ENCODE measurements around the gene FASTK.

Gene FASTK

DNA sequence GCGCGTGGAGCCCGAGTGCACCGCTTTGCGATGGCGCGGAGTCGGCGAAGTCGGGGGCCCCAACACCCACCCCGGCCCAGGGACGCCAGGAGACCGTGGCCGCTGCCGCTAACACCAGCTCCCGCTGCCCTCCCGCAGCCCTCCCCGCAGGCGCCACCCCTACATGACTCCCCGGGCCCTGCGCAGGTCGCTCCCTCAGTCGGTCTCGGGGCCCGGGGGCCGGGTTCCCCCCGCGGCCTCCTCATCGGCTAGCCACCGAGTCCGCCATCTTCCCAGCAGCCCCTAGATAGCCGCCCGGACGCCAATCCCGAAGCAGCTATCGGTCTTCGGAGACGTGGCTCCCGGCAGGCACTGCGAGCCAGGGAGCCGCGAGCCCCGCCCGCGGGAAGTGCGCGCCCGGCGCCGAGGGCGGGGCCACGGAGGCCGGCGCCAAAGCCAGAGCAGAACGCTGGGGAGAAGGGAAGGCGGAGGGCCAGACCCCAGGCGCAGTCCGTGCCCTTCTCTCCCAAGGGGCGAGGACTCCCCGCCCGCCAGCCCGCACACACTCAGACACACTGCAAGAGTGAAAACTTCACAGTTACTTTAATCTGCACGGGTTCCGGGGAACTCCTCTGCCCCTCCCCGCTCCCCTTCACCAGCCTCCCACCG lies at the start of gene FASTK:
Gene FASTK (minus strand): TSS at position 288 of the 648 bp plus-strand sequence. CDS start 43 bp downstream, at position 245.
- Histone ChIP-seq H4K20me1 (ENCODE audit: insufficient read depth, low read length) (no peaks in the 10 kb centered on the region), H3K27me3 (ENCODE audit: insufficient read depth, low read length) (0 out of 2 replicates have a peak, but pooled peaks cover 2% of the 10 kb centered on the region), H2AFZ (ENCODE audit: low read length) (no peak within 1 kb of the TSS), H3K27ac (ENCODE audit: low read depth, low read length, poor library complexity, severe bottlenecking) (peak within 1 kb of the TSS; percentile 64), H3K4me3 (ENCODE audit: low read depth, low read length, poor library complexity, severe bottlenecking) (peak within 1 kb of the TSS; percentile 82), H3K36me3 (ENCODE audit: insufficient read depth, low read length) (peaks cover 21% of the 10 kb centered on the region), H3K9me2 (ENCODE audit: low read depth, low read length) (no peaks in the 10 kb centered on the region), H3F3A (ENCODE audit: insufficient read depth, low read length) (peaks cover 4% of the 10 kb centered on the region; the same call in 1 of the 2 replicates), H3K4me1 (ENCODE audit: insufficient read depth, low read length, severe bottlenecking) (peaks cover 51% of the 10 kb centered on the region), H3K79me2 (ENCODE audit: insufficient read depth, low read length) (no peaks in the 10 kb centered on the region), H3K9me3 (ENCODE audit: low read length) (no peaks in the 10 kb centered on the region), H3K9ac (ENCODE audit: low read length) (peak within 1 kb of the TSS; percentile 92), H3K4me2 (ENCODE audit: low read length) (peak within 1 kb of the TSS; percentile 90)
- TF ChIP-seq CTCF (IDR thresholded peaks at IDR 0.05; ENCODE audit: low read length): no peak
- no peak for TF ChIP-seq EZH2 (IDR thresholded peaks at IDR 0.05; ENCODE audit: borderline replicate concordance, low read length)

DNA sequence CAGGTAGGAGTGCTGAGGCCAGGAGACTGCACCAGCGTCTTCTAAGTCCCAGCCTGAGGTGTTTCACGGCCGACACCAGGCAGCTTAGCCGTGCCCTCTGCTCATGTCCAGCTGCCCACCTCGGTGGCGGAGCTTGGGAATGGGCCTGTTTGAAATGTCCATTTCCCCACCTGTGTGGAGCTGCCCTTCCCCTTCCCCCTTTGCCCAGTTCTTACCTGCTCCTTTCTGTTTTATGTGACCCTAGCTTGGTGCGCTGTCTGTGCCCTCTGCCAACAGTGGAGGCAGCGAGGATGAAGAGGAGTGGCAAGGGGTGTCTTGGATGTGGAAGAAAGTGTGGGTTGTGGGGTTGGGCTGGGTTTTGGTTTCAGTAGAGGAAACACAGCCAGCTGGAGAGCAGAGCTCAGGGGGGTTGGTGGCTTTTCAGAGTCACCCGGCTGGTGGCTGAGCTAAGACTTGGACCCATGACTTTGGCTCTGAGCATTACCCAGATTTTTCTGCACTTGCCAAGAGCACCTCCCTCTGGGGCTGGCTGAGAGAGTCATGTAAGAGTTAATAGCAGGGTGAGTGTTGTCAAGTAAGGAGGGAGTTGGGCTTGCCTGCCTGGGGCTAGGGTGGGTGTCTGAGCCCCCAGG lies 49.5 kb upstream of the FASTK start:
- peaks cover 35% of the 10 kb centered on the region; the same call in 1 of the 2 replicates for H3K27me3 ChIP-seq (ENCODE audit: insufficient read depth, low read length)
- H2AFZ ChIP-seq (ENCODE audit: low read length): no peak overlapping the region
- H3K9me2 ChIP-seq (ENCODE audit: low read depth, low read length): no peaks in the 10 kb centered on the region
- no peak overlapping the region for H3K9ac ChIP-seq (ENCODE audit: low read length)
- H4K20me1 ChIP-seq (ENCODE audit: insufficient read depth, low read length): no peaks in the 10 kb centered on the region
- H3K4me1 ChIP-seq (ENCODE audit: insufficient read depth, low read length, severe bottlenecking): no peaks in the 10 kb centered on the region
- H3K79me2 ChIP-seq (ENCODE audit: insufficient read depth, low read length): no peaks in the 10 kb centered on the region
- H3K36me3 ChIP-seq (ENCODE audit: insufficient read depth, low read length): no peaks in the 10 kb centered on the region
- H3K4me3 ChIP-seq (ENCODE audit: low read depth, low read length, poor library complexity, severe bottlenecking): no peak overlapping the region
- H3K9me3 ChIP-seq (ENCODE audit: low read length): no peaks in the 10 kb centered on the region
- no peak overlapping the region for H3K4me2 ChIP-seq (ENCODE audit: low read length)
- H3K27ac ChIP-seq (ENCODE audit: low read depth, low read length, poor library complexity, severe bottlenecking): no peak overlapping the region
- TF ChIP-seq CTCF (IDR thresholded peaks at IDR 0.05; ENCODE audit: low read length) (no peak), EZH2 (IDR thresholded peaks at IDR 0.05; ENCODE audit: borderline replicate concordance, low read length) (no peak)
- no peaks in the 10 kb centered on the region for H3F3A ChIP-seq (ENCODE audit: insufficient read depth, low read length)

DNA sequence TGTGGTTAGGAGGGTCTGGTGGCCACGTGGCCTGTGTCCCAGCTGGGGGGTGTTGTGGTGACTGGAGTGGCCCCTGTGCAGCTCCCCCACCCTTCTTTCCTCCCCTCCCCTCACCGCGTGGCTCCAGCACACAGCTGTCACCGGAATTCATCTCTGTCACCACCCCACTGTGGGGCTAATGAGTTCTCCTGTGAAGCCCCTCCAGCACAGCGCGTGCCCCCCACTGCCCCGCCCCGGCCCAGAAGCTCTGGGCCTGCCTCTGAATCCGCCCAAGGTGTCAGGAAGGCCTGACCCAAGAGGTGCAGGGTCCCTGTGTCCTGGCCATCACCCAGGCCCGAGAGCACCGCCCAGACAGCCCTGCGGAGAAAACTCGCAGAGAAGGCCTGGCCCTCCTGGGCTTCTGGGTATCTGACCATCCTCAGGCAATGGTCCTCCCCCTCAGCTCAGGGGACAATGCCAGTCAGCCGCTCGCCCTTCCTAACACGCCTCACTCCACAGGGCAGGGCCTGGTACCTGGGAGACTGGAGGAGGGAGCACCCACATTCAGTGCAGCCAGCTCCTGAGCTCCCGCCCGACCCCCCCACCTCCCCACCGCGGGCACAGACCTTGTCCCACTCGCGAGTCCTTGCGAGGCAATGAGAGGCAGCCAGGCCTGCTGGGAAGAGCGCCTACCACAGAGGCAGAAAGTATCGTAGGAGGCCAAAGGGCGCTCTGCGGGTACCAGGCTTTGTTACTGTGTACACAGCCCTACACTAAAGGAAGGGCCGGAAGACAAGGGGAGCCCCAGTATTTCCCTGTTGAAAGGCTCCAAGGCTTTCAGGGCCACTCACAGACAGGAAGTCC lies 48.7 kb upstream of the FASTK start:
- no peaks in the 10 kb centered on the region for H3K36me3 ChIP-seq (ENCODE audit: insufficient read depth, low read length)
- H4K20me1 ChIP-seq (ENCODE audit: insufficient read depth, low read length): no peaks in the 10 kb centered on the region
- H3K9me2 ChIP-seq (ENCODE audit: low read depth, low read length): no peaks in the 10 kb centered on the region
- H2AFZ ChIP-seq (ENCODE audit: low read length): no peak overlapping the region
- H3K9me3 ChIP-seq (ENCODE audit: low read length): no peaks in the 10 kb centered on the region
- H3K9ac ChIP-seq (ENCODE audit: low read length): no peak overlapping the region
- no peaks in the 10 kb centered on the region for H3K4me1 ChIP-seq (ENCODE audit: insufficient read depth, low read length, severe bottlenecking)
- no peaks in the 10 kb centered on the region for H3F3A ChIP-seq (ENCODE audit: insufficient read depth, low read length)
- H3K79me2 ChIP-seq (ENCODE audit: insufficient read depth, low read length): no peaks in the 10 kb centered on the region
- TF ChIP-seq CTCF (IDR thresholded peaks at IDR 0.05; ENCODE audit: low read length): no peak
- H3K27me3 ChIP-seq (ENCODE audit: insufficient read depth, low read length): peaks cover 35% of the 10 kb centered on the region; the same call in 1 of the 2 replicates
- H3K4me2 ChIP-seq (ENCODE audit: low read length): no peak overlapping the region
- no peak overlapping the region for H3K4me3 ChIP-seq (ENCODE audit: low read depth, low read length, poor library complexity, severe bottlenecking)
- no peak overlapping the region for H3K27ac ChIP-seq (ENCODE audit: low read depth, low read length, poor library complexity, severe bottlenecking)

Measured in OCI-LY1 (cell line).